Measurements from ENCODE around the gene MAP3K8.
"Not testable (repeated sequence)": the region's sequence is repeated elsewhere in the genome, so short reads cannot be mapped to it uniquely, and the experiment has no call there.

Gene MAP3K8

GRCh38 chr10:30447125-30447799, 13.3 kb downstream of the MAP3K8 start:
- no peak for DNase-seq

GRCh38 chr10:30448092-30448491, 14.1 kb downstream of the MAP3K8 start:
- DNase-seq = peak; percentile 37 to 52

GRCh38 chr10:30453764-30454527, 20.0 kb downstream of the MAP3K8 start:
- DNase-seq = no peak

- DNase-seq = peak in 1 of 2 donors; percentile 33
Measured at GRCh38 chr10:30454744-30455510, 20.9 kb downstream of the MAP3K8 start.

GRCh38 chr10:30455816-30456215, 21.8 kb downstream of the MAP3K8 start:
- DNase-seq = no peak

GRCh38 chr10:30456266-30456665, 22.3 kb downstream of the MAP3K8 start:
- DNase-seq = peak; percentile 24 to 42

- peak; percentile 92 to 93 for DNase-seq
Measured at GRCh38 chr10:30459283-30459682, 25.3 kb downstream of the MAP3K8 start.

GRCh38 chr10:30460121-30460520, 26.1 kb downstream of the MAP3K8 start:
- no peak for DNase-seq

GRCh38 chr10:30462513-30462912, 28.5 kb downstream of the MAP3K8 start:
- DNase-seq = no peak

- DNase-seq = no peak
Measured at GRCh38 chr10:30463944-30464451, 30.0 kb downstream of the MAP3K8 start.

GRCh38 chr10:30464675-30465074, 30.7 kb downstream of the MAP3K8 start:
- no peak for DNase-seq

GRCh38 chr10:30466445-30466844, 32.5 kb downstream of the MAP3K8 start:
- no peak for DNase-seq

GRCh38 chr10:30467651-30468338, 33.8 kb downstream of the MAP3K8 start:
- peak; percentile 71 to 73 for DNase-seq

GRCh38 chr10:30472414-30473155, 38.6 kb downstream of the MAP3K8 start:
- no peak for DNase-seq

GRCh38 chr10:30475515-30475914, 41.5 kb downstream of the MAP3K8 start:
- DNase-seq = not testable (repeated sequence)

- no peak for DNase-seq
Measured at GRCh38 chr10:30476511-30477155, 42.6 kb downstream of the MAP3K8 start.

GRCh38 chr10:30479513-30479912, 45.5 kb downstream of the MAP3K8 start:
- DNase-seq = not testable (repeated sequence)

- no peak for DNase-seq
Measured at GRCh38 chr10:30481603-30482002, 47.6 kb downstream of the MAP3K8 start.

- DNase-seq = peak; percentile 55 to 73
Measured at GRCh38 chr10:30488316-30488715, 54.3 kb downstream of the MAP3K8 start.

- no peak for DNase-seq
Measured at GRCh38 chr10:30489346-30489745, 55.4 kb downstream of the MAP3K8 start.

Measured in inflammatory macrophage (primary cell).